Hepatocyte (in vitro differentiated cells): ENCODE data around the gene KRT8.

Source experiments
- EZH2 ChIP-seq: fragments of 200-600 bp; sonication (generic); IDR thresholded peaks from 2 replicates; pipeline ENCODE4 v1.6.1; 2016; ENCODE audit warnings: antibody characterized with exemption, mild to moderate bottlenecking, borderline replicate concordance
- EZH2phosphoT487 ChIP-seq: fragments of 200-600 bp; sonication (generic); IDR thresholded peaks from one replicate; pipeline ENCODE4 v1.6.1; 2018; ENCODE audit warnings: antibody characterized with exemption, mild to moderate bottlenecking, low read depth, moderate library complexity; ENCODE audit not compliant: unreplicated experiment, severe bottlenecking
- TF ChIP-seq, protein P1 (sequence below): fragments of 200-600 bp; sonication (generic); IDR thresholded peaks from 2 replicates; pipeline ENCODE4 v1.5.1; 2016; ENCODE audit warnings: antibody characterized with exemption, mild to moderate bottlenecking; ENCODE audit not compliant: poor library complexity

DNA sequence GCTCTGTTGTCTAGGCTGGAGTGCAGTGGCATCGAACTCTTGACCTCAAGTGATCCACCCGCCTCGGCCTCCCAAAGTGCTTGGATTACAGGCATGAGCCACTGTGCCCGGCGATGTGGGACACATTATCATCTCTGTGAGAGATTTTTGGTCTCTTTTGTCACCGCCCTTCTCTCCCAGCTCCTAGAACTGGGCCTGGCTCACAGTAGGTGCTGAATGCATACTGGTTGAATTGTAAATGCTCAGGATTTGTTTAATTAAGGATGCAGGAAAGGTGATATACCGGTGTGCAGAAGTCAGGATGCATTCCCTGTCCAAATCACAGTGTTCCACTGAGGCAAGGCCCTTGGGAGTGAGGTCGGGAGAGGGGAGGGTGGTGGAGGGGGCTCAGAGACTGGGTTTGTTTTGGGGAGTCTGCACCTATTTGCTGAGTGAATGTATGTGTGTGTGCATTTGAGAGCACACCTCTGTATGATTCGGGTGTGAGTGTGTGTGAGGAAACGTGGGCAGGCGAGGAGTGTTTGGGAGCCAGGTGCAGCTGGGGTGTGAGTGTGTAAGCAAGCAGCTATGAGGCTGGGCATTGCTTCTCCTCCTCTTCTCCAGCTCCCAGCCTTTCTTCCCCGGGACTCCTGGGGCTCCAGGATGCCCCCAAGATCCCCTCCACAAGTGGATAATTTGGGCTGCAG, 43.0 kb upstream of the KRT8 start:
- TF ChIP-seq, protein P1, sequence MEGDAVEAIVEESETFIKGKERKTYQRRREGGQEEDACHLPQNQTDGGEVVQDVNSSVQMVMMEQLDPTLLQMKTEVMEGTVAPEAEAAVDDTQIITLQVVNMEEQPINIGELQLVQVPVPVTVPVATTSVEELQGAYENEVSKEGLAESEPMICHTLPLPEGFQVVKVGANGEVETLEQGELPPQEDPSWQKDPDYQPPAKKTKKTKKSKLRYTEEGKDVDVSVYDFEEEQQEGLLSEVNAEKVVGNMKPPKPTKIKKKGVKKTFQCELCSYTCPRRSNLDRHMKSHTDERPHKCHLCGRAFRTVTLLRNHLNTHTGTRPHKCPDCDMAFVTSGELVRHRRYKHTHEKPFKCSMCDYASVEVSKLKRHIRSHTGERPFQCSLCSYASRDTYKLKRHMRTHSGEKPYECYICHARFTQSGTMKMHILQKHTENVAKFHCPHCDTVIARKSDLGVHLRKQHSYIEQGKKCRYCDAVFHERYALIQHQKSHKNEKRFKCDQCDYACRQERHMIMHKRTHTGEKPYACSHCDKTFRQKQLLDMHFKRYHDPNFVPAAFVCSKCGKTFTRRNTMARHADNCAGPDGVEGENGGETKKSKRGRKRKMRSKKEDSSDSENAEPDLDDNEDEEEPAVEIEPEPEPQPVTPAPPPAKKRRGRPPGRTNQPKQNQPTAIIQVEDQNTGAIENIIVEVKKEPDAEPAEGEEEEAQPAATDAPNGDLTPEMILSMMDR = no peak
- TF ChIP-seq EZH2 = no peak
- TF ChIP-seq EZH2phosphoT487 = no peak
